Cardiac ventricle fibroblast (primary cell): ENCODE results near the gene DNAH10. TPM values are rescaled to one million over a fixed set of nuclear protein-coding genes. Genes with fewer than 3 reads are reported as not detected.

Source experiments
- total RNA-seq: library from RNA; depleted of rRNA; stranded (reverse); fragments of >200 nt; gene quantifications from 2 replicates; pipeline ENCODE4 v1.2.3, GENCODE V29; 2015

The DNAH10 gene
- total RNA-seq = 0.19 and 0.24 TPM in 2 replicates

GRCh38 chr12:123761841-123762714 lies at the start of gene DNAH10:
DNAH10 (plus strand) TSS chr12:123762301; CDS start chr12:123762337, 36 bp downstream.

GRCh38 chr12:123972457-123973401 lies 210.6 kb downstream of the DNAH10 start, which contains the start of the genes CCDC92 and ZNF664:
CCDC92 (minus strand) TSS chr12:123972831; CDS start chr12:123944305, 28,526 bp downstream.
ZNF664 (plus strand) TSS chr12:123973215; CDS start chr12:124012145, 38,930 bp downstream.

Other genes starting within 250 kb of the DNAH10 start
- gene RILPL1, start 228.6 kb upstream of the DNAH10 start, total RNA-seq = 14.2 and 17.4 TPM in 2 replicates
- 190 and 192 TPM in 2 replicates for gene TMED2, start 177.7 kb upstream of the DNAH10 start, total RNA-seq
- 7.8 and 11.6 TPM in 2 replicates for gene DDX55, start 160.2 kb upstream of the DNAH10 start, total RNA-seq
- 82.7 and 93.1 TPM in 2 replicates for gene EIF2B1, start 128.6 kb upstream of the DNAH10 start, total RNA-seq
- gene GTF2H3, start 128.5 kb upstream of the DNAH10 start, total RNA-seq = 14.5 and 27.8 TPM in 2 replicates
- 6.6 and 7.5 TPM in 2 replicates for gene TCTN2, start 91.2 kb upstream of the DNAH10 start, total RNA-seq
- gene ATP6V0A2, start 49.9 kb upstream of the DNAH10 start, total RNA-seq = 6.9 and 12.9 TPM in 2 replicates
- 15.8 and 15.9 TPM in 2 replicates for gene CCDC92, start 210.5 kb downstream of the DNAH10 start, total RNA-seq
- gene ZNF664, start 210.9 kb downstream of the DNAH10 start, total RNA-seq = 36.1 and 50.0 TPM in 2 replicates